Activated T-cell treated with anti-CD3 and anti-CD28 coated beads for 24 hours (primary cell): Measurements from ENCODE around the gene ST8SIA1.
"Not testable (repeated sequence)": the region's sequence is repeated elsewhere in the genome, so short reads cannot be mapped to it uniquely, and the experiment has no call there.

Experiments used
- DNase-seq: peaks from one replicate; pipeline ENCODE4 v3.0.0-alpha.2; 2020; ENCODE audit warnings: low read depth

ST8SIA1 gene

DNA sequence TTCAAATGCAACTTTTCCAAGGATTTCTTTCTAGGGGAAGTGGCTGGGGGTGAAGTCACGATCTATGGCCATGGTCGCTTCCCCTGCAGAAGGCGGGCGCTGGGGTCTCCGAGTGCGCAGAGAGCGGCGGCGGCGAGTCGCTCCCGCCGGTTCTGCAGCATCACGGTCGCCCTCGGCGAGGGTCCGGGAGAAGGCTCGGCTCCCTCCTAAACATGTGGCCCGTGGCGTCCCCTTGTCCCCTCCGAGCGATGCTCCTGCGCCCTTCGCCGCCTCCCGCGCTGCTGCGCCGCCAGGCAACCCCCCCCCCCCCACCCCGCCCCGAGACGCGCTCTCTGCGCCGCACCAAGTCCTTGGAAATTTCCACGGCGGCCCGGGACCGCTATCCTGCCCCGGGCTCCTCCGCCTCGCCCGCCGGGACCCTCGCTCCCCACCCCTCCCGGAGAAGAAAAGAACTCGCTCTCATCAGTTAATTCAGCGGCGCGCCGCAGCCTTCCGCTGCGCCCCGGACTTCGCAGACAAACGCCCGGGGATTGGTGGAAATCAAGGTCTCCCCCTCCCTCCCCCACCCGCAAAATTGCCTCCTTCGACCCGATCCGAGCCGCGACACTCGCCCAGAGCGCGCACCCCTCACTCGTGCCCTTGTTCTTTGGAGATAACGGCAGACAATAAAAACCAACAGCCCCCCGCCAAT is at the start of gene ST8SIA1:
Gene ST8SIA1 (minus strand): TSS at position 298 of the 691 bp plus-strand sequence. CDS start 475 bp downstream, outside the sequence.
- peak; percentile 43 for DNase-seq

DNA sequence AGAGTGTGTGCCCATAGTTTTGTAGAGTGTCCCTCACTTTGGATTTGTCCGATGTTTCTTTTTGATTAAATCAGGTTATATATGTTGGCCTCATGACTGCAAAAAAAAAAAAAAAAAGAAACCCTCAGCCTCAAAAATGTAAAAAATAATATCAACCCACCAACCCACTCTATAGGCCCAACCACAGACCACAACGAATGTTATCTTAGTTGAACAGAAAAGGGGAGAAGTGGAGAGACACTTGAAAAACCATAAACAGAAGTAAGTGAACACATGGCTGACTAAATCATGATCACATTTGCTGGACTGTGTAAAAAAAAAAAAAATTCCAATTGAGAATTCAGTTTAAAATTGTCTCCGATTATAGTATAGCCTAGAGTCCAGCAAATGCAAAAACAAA is 45.5 kb upstream of the ST8SIA1 start:
- no peak for DNase-seq

DNA sequence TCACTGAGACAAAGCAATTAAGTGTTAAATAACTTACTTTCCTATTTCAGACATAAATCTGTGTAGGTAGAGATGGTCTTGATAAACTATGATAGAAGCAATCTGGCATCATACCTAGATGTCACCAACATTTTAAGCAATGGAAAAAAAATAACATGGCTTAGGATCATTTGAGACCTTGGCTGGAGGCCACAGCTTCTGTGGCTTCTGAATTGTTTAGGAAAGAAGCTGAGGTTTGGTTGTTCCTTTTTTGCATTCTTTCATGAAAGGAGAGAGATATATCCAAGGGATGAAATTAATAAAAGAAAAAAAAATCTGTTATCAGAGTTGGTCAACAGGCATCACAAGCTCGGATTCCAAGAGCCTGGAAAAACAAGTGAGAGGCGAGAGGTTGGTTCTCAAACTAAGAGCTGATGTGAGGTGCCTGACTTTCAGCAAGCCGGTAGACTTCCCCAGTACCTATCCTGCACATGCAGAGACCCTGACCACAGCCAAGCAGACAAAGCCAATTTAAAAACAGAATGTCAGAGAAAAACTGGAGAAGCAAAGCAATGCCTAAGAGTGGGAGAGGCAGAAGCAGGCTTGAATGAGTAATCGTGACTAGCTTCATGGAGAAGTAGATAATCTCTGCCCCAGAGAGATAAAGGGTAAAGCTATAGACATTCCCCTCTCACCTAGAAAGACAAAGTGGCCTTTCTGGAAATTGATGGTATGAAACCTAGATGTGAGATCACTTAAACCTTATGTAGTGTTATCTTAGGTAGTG is 43.4 kb upstream of the ST8SIA1 start:
- no peak for DNase-seq

- DNase-seq: not testable (repeated sequence)
Observed at GRCh38 chr12:22376596-22377150, 42.2 kb upstream of the ST8SIA1 start.

- no peak for DNase-seq
Observed at GRCh38 chr12:22374508-22374907, 40.0 kb upstream of the ST8SIA1 start.

GRCh38 chr12:22372277-22372837 is 37.9 kb upstream of the ST8SIA1 start:
- no peak for DNase-seq

DNA sequence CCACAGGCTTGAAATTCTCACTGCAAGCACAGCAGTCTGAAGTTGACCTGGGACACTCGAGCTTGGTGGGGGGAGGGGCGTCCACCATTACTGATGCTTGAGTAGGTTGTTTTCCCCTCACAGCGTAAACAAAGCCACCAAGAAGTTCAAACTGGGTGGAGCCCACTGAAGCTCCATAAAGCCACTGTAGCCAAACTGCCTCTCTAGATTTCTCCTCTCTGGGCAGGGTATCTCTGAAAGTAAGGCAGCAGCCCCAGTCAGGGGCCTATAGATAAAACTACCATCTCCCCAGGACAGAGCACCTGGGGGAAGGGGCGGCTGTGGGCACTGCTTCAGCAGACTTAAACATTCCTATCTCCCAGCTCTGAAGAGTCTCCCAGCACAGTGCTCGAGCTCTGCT is 31.7 kb upstream of the ST8SIA1 start:
- DNase-seq: no peak

GRCh38 chr12:22361785-22362184 is 27.3 kb upstream of the ST8SIA1 start:
- DNase-seq: no peak

DNA sequence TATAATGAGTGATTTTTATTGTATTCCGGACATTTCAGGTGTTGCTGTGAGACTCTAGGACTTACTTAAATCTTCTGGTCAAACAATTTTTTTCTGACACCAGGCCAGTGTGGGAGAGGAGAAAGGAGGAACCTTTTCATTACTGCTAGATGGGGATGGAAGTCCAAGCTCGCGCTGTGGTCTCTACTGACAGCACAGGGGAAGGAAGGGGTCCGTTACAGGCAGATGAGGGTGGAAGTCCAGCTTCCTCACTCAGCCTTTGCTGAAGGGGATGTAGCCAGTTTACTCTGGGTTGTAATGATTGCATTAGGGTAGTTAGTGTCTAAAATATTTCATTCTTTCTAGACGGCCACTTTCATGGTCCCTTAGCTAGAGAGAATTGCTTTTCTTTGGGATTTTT is 26.3 kb upstream of the ST8SIA1 start:
- DNase-seq: no peak

DNA sequence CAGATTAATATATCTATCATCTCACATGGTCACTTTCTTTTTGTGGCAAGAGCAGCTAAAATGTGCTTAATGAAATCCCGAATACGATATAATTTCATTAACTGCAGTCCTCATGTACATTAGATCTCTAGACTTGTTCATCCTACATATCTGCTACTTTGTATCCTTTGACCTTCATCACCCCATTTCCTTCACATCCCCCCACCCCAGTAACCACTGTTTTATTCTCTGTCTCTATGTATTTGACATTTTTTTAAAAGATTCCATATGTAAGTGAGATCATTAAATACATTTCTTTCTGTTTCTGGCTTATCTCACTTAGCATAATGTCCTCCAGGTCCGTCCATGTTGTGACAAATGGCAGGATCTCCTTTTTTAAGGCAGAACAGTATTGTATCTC is 23.0 kb upstream of the ST8SIA1 start:
- DNase-seq: no peak

GRCh38 chr12:22356231-22356630 is 21.7 kb upstream of the ST8SIA1 start:
- no peak for DNase-seq

- no peak for DNase-seq
Observed at GRCh38 chr12:22355011-22355580, 20.6 kb upstream of the ST8SIA1 start.

GRCh38 chr12:22353615-22354325 is 19.3 kb upstream of the ST8SIA1 start:
- DNase-seq: no peak

DNA sequence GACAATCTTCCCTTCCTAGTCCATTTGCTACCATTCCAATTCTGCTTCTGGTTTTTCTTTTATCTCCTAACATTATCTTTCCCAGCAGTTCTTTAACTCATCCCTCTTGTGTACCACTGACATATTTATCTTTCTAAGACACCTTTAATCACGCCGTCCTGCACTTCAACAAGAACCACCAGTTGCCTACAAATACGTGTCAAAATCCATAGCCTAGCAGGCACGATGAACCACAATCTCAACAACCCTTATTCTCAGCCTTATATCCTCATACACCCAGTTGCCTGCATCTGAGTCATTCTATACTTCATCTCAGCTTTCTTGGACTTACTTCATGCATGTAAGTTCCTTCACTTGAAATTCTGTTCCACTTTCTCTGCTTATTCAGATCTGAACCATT is 16.4 kb upstream of the ST8SIA1 start:
- no peak for DNase-seq

GRCh38 chr12:22348208-22348607 is 13.7 kb upstream of the ST8SIA1 start:
- no peak for DNase-seq

GRCh38 chr12:22340143-22340542 is 5.6 kb upstream of the ST8SIA1 start:
- no peak for DNase-seq

GRCh38 chr12:22339691-22340090 is 5.2 kb upstream of the ST8SIA1 start:
- no peak for DNase-seq

DNA sequence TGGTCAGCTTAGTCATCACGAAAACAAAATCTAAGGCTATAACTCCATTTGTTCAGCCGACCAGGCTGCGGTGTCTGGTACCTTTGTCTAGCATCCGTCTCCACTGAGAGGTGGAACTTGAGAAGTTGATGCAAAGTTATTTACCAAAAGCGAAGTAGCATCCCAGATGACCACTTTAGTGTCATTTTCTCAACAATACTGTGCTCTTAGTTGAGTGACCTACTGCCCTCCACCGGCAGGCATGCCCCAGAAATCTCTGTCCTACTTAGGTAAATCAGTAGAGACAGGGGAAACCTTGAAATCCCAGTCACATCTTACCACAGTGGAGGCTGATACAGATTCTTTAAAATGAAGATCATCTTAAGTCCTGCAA is 1.3 kb upstream of the ST8SIA1 start:
- no peak for DNase-seq

DNA sequence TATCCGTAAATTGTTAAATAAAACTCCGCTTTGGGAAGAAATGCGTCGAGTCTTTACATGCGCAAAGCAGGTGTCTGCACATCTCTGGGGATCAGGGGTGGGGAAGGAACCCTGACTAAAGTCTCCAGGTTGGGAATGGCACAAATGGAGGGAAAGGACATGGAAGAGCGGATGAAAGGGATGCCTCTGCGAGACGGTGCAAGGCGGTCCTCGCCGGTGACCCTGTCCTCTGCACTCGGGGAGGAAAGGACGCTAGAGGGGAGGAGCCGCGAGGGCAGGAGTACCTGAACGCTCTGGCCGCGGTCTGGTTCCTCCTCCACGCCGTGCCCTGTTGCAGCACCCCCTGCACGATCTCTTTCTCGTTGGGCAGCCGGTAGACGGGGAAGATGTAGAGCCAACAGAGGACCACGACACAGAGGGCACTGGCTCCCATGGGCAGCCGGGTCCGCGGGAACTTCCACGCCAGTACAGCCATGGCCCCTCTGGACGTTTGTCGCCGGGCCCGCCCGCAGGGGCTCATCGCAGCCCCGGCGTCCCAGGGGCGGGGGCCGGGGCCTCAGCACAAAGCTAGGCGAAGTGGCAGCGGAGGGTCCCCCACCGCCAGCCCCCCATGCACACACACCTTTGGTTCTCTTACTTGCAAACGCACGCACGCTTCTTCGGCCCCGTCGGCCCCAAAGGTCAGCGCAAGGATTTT is 646 bp downstream of the ST8SIA1 start:
- no peak for DNase-seq

DNA sequence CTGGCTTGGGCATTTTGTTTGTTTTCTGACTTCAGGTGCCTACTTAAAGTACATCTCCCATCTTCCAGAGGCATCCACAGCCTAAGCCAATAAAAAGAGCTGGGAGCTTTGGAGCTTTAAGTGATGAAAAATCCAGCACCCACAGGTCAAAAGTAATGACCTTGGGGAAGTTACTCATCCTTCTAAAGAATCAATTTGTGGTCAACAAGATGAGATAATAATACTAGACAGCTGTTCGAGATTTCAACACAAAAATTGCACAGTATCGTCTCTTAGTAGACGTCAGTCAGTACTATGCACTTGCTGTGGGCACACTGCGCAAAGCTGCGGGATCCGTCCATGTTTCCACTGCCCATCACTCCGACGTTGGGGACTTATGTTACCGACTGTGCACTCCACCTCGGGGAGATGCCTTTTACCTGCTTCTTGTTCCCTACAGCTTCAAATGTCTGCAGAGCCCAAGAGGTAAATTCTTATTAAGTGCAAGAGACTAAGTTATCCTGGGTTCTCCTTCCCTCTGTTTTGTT is 1.3 kb downstream of the ST8SIA1 start:
- DNase-seq: no peak

DNA sequence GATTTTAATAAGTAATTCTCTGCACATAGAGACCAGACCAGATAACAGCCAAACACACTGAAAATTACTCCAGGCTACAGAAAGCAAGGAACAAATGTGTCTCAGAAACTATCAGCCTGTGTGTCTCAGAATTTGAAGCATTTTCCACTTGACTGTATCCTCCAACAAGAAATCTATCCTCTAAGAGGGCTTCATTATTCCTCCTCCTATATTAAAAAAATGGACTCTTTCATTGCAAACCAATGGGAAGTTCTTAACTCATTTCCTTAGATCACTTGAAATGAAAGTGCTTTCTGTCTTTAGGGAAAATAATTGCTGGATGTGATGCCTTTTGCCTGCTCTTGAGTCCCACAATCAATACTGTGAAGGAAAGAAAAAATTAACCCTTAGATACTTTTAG is 2.3 kb downstream of the ST8SIA1 start:
- no peak for DNase-seq
